Measurements from ENCODE around the gene TPRN.

DNA sequence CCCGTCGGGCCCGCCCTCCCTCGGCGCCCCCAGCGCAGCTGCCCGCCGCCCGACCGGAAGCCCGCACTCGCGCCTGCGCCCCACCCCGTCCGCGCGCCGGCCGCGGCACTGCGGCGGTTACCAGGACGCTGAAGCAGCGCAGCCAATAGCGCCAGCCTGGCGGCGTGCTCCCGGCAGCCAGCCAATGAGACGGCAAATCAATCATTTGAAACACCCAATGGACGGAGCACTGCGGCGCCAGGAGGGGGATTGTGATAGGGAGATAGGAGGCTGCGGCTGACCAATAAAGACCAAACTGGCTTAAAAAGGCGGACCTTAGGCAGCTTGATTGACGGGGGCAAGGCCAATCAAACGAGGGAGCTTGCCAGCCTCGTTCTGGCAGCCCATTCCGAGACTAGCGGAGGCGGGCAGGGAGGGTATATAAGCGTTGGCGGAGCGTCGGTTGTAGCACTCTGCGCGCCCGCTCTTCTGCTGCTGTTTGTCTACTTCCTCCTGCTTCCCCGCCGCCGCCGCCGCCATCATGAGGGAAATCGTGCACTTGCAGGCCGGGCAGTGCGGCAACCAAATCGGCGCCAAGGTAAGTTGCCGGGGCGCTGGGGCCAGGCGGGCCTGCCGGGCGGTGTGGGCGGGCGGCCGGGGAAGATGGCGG is 40.4 kb upstream of the TPRN start, which contains the start of gene TUBB4B:
- TF ChIP-seq SIN3A (IDR thresholded peaks at IDR 0.05; ENCODE audit: borderline replicate concordance, insufficient read depth, low read length) (no peak), TAF1 (IDR thresholded peaks at IDR 0.05; ENCODE audit: borderline replicate concordance, insufficient read depth, low read length) (peak; percentile 95)
- TF ChIP-seq, protein P1, sequence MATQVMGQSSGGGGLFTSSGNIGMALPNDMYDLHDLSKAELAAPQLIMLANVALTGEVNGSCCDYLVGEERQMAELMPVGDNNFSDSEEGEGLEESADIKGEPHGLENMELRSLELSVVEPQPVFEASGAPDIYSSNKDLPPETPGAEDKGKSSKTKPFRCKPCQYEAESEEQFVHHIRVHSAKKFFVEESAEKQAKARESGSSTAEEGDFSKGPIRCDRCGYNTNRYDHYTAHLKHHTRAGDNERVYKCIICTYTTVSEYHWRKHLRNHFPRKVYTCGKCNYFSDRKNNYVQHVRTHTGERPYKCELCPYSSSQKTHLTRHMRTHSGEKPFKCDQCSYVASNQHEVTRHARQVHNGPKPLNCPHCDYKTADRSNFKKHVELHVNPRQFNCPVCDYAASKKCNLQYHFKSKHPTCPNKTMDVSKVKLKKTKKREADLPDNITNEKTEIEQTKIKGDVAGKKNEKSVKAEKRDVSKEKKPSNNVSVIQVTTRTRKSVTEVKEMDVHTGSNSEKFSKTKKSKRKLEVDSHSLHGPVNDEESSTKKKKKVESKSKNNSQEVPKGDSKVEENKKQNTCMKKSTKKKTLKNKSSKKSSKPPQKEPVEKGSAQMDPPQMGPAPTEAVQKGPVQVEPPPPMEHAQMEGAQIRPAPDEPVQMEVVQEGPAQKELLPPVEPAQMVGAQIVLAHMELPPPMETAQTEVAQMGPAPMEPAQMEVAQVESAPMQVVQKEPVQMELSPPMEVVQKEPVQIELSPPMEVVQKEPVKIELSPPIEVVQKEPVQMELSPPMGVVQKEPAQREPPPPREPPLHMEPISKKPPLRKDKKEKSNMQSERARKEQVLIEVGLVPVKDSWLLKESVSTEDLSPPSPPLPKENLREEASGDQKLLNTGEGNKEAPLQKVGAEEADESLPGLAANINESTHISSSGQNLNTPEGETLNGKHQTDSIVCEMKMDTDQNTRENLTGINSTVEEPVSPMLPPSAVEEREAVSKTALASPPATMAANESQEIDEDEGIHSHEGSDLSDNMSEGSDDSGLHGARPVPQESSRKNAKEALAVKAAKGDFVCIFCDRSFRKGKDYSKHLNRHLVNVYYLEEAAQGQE (IDR thresholded peaks at IDR 0.05; ENCODE audit: insufficient read depth in 1 of 2, low read depth in 2 of 2, low read length in 2 of 2): peak in 1 of 2 experiments; percentile 52; a peak in 1 of 4 replicates
